Stimulated activated naive CD4-positive, alpha-beta T cell (primary cell): ENCODE measurements around the gene PTGR1.
"Not testable (repeated sequence)": the region's sequence is repeated elsewhere in the genome, so short reads cannot be mapped to it uniquely, and the experiment has no call there.

Experiments used
- DNase-seq, 6 experiments: peaks; one replicate each; lab custom pipeline; 2025; lab: John Stamatoyannopoulos, UW

PTGR1 gene

DNA sequence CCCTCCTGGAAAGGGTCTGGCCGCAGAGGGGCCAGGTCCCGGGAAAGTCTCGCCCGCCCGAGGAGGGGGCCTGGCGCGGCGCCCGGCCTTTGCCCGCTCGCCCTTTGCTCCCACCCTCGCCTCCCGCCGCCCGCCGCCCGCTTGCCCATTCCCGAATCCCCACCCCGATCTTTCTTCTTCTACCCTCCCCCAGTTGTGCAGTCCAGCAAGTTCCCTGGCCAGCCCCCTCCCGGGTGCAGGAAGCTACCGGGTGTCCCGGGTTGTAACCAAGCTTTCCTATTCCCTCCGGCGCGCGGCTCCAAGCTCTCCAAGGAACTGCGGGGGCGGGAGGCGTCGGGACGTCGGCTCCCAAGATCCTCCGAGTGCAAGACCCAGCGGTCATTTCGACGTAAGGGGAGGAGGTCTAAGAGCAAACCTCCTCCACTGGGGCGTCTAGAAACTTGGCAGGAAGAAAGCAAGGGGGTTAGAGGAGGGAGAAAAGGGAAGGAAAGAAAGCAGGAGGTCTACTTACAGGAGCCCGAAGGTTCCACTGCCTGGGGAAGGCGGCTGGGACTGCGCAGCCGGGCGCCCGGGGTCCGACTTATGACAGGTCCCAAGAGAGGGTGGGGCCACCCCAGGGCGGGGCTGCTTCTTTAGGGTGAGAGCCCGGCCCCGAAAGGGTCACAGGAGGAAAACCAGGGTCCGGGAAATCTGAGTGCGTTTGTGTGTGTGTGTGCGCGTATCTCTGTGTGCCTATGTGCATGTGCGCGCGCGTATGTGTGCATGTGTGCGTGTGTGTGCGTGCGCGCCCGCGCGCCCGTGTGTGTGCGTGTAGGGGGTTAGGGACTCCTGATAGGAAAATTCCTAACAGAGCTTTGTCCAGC, at the start of gene PTGR1:
TSS of gene PTGR1 (minus strand) at position 556 of the 863 bp plus-strand sequence. CDS start 2,225 bp downstream, outside the sequence.
- peak in 2 of 6 experiments; percentile 26 to 56 for DNase-seq

DNA sequence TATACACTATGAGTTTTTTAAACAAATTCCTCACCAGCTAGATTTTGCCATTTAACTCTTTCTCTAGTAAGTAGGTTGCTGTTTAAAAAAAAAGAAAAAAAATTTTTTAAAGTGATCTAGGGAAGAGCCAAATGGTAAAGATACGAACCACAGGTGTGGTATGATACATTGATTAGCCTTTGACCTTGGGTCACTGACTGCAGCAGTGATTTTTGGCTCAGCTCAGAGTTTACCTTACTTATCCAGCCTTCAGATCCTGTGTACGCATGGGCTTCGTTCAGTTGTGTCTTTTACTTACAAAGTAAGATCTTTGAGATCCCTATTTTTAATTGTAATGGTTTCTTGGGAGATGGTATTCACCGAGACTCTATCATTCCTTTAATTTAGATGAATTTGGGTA, 49.6 kb upstream of the PTGR1 start:
- no peak for DNase-seq

DNA sequence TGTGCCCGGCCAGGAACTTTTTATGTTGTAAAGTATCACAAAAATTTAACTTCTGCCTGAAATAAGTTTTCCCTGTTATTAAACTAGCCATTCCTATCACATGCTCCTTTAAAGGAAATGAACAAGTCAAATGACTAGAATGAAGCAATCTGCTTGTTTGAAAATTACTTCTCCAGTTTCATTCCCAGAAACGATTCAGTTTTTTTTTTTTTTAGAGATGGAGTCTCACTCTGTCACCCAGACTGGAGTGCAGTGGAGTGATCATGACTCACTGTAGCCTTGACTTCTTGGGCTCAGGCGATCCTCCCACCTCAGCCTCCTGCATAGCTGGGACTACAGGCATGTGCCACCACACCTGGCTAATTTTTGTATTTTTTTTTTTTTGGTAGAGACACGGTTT, 48.6 kb upstream of the PTGR1 start:
- DNase-seq, result no peak

DNA sequence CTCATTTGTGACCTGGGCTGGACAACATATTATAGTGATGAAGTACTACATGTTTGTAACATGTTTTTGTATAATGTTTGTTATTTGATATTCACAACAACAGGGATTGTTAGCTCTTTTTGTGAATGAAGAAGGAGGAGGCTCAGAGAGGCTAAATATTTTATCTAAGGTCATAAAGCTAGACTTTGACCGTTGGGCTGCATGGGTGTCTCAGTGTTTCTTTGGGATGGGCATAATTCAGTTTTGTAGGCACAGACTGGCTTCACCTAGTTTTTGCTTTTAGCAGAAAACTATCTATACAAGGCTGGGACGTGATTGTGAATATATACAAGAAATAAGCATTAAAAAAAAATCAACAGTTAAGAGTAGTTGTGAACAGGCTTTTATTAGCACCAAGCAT, 47.0 kb upstream of the PTGR1 start:
- no peak for DNase-seq

DNA sequence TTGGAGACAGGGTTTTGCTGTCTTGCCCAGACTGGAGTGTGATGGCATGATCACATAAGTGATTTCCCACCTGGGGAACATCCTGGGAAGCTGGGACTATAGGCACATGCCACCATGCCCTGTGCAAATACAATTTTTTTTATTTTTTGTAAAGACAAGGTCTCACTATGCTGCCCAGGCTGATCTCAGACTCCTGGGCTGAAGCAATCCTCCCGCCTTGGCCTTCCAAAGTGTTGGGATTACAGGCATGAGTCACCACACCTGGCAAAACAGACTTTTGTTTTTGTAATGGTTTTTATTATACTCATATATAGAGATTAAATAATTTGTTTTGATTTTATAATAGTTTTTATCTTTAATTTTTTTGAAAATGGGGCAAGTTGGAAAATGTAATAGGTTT, 46.4 kb upstream of the PTGR1 start:
- DNase-seq, result no peak

DNA sequence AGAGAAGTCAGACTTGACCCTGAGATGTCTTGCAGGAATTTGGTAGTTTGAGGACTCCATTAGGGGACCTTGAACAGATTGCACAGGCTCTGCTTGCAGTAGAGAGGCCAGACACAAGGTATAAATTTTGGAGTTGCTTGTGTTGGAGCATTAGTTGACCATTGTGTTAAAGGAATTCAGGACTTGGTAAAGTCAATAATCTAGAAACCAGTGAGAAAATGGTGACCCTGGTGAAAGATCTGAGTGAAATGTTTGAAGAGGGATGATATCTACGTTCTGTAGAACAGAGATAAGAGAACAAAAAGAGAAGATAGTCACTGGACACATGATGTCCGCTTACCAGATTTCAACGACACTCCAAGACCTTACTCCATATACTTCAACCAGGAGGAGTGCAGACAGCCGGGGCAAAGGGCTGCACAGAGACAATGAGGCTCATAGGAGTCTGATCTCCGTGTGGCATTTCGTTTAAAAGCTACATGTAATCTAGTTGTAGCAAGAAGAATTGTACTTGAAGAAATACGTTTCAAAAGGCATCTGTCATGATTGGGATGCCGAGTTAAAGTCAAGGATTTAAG, 44.8 kb upstream of the PTGR1 start:
- DNase-seq, result no peak

DNA sequence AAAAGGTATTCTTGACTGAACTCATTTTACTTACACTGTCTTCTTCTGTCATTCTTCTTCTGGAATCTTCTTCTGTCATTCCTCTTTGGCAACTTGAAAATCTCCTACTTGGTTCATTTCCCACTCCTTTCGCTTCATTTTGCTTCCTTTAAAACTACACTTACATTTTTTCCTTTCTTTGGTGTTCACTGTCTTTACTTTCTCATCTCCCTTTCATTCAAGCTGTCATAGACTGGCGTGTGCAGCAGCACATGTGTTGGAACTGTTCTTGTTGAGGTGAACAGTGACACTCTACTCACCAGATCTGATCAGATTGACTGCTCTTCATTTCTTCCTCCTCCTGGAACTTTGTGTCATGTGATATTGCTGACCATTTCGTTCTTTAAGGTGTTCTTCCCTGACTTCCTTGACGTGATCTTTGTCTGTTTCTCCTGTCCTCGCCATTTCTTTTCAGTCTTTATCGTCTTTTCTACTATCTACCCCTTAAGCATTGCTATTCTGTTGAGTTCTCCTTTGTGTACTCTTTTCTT, 38.0 kb upstream of the PTGR1 start:
- DNase-seq, result no peak

DNA sequence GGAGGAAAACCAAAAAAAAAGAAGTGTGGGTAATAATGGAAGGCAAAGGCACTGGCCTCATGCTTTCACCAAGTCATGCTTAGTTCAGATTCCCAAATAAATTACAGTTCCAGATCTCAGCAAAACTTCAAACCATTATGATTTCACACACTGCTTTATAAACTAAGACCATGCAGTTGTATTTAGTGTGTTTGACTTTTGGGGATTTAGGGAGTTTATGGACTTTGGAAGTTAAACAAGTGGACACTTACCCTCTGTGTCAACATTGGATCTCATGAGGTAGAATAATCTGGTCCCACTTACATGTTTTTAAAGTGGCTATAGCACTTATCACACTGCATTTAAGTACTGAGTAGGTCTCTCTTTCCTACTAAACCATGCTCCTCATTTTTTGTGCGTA, 35.4 kb upstream of the PTGR1 start:
- no peak for DNase-seq

DNA sequence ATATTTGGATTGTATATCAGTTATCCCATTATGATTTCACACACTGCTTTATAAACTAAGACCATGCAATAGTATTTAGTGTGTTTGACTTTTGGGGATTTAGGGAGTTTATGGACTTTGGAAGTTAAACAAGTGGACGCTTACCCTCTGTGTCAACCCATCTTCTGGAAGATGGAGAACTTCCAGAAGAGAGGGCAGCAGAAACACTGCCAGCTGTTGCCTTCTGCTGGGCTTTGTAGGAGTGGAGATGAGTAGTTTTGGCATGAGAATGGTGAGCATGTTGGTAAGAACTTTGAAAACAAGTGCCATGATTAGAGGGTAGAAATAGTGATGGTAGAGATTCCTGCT, 33.9 kb upstream of the PTGR1 start:
- DNase-seq, result no peak

DNA sequence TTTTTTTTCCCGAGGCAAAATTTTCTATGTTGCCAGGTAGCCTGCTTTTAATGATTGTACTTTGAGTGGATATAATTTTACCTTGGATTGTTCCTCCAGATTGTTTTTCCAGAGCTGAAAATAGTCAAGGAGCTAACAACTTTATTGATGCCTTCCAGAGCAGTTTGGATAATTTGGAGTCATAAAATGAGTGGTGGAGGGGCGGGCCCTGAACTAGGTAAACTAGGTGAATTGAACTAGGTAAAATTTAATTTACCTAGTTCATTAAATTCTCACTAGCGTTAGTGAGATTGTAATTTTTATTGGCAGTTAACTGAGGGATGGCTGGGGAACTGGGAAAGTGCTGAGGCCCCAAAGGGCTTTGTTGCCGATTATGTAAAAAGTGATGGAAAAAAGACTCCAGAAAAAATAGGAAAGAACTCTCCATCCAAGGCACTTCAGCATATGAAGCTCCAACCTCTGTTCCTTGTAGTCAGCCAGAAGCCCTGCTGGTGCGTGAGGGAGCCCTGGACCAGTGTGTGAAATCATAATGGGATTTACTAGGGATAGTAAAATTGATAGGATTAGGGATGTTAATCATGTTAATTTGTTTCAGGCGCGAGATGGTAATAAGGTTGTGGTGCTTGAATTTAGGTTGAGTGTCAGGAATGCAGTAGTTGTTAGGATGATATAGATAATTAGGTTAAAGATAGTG, 33.4 kb upstream of the PTGR1 start:
- no peak for DNase-seq

DNA sequence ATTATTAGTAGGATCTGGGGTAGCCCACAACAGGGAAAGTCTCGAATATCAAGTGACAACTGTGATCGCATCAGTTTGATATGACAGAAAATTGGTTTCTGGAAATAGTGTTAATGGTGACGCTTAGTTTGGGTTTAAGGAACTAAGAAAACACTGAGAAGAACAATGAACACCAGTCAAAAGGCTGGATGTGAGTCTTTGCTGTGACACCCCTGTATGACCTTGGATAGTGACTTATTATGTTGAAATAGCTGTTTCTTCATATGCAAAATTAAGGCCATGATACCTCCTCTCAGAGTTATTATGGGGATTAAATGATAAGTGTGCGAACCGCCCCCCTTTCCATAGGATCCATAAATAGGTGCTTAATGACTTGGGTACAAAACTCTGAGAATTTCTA, 32.6 kb upstream of the PTGR1 start:
- DNase-seq, result no peak

DNA sequence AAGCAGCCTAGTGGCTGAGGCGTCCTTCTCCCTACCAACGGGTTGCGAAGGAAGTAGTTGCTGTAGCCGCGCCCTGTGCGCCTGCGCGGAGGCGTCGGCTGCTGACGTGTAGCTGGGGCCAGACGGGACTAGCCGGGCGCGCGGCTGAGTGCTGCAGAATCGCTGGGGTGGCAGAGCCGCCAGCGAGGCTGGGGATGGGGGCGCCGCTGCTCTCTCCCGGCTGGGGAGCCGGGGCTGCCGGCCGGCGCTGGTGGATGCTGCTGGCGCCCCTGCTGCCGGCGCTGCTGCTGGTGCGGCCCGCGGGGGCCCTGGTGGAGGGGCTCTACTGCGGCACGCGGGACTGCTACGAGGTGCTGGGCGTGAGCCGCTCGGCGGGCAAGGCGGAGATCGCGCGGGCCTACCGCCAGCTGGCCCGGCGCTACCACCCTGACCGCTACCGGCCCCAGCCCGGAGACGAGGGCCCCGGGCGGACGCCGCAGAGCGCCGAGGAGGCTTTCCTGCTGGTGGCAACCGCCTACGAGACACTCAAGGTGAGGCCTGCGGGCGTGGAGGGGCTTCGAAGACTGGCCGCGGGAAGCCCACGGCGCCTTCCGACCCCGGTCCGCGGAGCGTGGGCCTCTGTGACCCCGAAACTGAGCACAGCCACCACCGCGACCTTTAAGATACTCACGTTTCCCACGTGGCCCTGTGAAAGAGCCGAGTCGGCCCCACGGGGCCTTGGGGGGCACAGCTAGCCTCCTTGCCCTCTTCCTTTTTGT, 31.9 kb upstream of the PTGR1 start, which contains the start of gene DNAJC25:
TSS of gene DNAJC25 (plus strand) at position 121 of the 758 bp plus-strand sequence. CDS start at position 195, 74 bp downstream.
- peak; percentile 89 to 97 (median 96) for DNase-seq

DNA sequence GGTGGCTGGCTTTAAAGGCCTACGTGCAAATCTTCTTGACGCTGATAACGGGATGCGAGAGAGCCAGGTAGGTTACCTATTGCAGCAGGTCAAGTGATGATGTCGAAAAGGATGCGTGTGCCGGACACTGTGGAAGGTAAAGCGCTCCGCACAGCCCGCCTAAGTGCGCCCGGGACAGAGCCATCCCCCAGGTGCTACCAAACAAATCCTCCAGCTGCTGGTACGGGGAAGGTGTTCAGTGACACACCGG, 31.4 kb upstream of the PTGR1 start:
- no peak for DNase-seq

DNA sequence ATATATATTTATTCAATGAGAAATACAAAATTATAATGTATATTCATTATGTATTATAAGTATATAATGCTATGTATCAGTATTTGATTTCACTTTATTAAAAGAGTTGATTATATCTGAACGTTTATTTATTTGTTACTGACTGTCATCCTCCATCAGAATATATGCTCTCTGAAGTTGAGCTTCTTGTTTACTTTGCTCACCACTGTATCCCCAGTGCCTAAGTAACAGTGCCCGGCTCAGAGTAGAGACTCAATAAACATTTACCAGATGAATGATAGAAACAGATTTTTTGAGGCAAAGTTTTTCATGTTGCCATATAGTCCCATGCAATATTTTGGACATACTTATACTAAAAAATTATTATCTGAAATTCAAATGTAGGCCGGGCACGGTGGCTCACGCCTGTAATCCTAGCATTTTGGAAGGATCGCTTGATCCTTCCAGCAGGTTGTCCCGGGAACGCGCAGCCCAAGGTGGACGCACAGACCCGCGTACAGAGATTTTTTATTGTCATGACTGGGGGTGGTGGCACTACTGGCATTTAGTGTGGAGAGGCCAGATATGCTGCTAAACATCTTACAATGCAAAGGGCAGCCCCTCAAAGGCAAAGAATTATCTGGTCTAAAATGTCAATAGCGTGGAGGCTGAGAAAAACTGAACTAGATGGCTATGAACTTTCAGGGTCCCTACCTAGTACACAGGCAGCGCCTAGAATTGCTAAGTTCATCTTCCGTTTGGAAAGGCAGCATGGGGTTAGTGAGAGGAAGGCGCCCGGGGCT, 30.9 kb upstream of the PTGR1 start:
- peak in 2 of 6 experiments; percentile 0 to 17 for DNase-seq

DNA sequence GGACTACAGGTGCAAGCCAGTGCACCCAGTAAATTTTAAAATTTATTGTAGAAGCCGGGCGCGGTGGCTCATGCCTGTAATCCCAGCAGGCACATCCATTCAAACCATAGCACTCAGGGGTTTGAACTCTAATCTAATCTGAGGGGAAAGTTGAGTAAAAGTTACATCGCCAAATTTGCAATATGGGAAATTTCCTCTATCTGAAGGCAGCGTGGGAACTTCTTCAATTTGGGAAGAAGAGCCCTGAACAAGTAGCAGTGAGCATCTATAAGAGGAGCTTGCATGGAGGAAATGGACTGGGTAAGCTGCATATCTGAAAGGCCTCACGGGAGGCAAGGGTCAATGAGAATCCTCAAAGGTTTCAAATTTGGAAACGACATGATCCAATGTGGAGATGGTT, 29.0 kb upstream of the PTGR1 start:
- no peak for DNase-seq

DNA sequence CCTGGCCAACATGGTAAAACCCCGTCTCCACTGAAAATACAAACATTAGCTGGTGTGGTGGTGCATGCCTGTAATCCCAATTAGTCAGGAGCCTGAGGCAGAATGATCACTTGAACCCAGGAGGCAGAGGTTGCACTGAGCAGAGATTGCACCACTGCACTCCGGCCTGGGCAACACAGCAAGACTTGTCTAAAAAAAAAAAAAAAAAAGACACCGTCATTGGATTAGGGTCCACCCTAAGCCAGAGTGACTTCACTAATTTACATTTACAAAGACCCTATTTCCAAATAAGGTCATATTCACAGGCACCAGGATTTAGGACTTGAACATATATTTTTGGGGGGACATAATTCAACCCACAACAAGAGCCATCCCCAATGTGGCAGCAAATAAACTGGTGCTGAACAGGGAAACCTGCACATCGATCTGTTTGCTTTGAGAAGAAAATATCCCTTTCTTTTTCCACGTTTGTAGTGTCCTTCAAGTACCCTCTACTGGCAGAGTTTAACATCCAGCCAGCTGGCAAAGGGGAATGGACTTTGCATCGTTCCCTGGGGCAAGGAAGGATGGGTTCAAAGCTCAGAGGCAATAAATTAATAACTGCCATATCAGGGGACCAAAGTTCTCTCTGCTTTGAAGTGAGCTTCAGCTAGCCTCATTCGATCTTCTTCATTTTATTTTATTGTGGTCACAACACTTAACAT, 28.0 kb upstream of the PTGR1 start:
- no peak for DNase-seq

DNA sequence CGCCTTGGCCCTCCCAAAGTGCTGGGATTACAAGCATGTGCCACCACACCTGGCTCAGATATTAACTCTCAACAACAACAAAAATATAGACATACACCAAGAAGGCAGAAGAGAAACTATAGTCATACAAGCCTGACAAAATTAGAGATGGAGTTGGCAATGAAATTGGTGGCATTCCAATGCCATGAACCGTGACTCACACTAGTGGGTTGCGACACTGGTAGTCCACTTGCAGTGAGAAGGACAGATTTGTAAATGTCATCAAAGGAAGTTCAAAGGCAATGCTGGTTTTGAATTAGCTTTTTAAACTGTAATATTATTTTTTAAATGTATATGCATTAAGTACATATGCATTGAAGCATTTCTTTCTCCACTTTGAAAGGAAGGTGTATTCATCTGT, 23.2 kb upstream of the PTGR1 start:
- DNase-seq, result no peak

DNA sequence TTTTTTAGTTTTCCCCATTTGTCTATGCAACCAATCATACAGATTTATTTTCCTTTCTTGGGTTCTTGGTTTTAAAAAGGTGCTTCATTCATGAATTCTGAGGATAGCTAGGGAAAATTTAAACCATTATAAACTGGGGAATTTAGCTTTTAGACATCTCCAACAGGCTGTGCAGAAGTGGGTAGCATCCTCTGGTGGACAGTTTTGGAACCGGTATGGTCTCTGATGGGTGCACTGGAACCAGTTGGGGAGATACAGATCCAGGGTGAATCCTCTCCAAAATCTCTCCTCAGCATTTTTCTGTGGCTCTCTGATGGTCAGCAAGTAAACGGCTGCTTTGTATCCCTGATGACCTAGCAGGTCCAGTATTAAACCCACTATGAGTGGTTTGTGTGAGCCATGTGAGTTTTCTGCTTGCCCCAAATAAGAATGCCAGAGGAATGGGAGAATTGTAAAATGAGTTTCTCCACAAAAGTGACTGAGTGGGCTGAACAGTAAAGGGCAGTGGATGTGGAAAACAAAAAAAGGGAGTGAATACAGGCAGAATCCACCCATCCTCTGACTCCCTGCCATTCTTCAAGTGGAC, 22.5 kb upstream of the PTGR1 start:
- DNase-seq, result peak in 2 of 6 experiments; percentile 4 to 32

DNA sequence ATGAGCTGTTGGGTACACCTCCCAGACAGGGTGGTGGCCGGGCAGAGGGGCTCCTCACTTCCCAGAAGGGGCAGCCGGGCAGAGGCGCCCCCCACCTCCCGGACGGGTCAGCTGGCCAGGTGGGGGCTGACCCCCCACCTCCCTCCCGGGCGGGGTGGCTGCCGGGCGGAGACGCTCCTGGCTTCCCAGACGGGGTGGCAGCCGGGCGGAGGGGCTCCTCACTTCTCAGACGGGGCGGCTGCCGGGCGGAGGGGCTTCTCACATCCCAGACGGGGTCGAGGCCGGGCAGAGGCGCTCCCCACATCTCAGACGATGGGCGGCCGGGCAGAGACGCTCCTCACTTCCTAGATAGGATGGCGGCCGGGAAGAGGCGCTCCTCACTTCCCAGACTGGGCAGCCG, 17.9 kb upstream of the PTGR1 start:
- DNase-seq, result not testable (repeated sequence)

DNA sequence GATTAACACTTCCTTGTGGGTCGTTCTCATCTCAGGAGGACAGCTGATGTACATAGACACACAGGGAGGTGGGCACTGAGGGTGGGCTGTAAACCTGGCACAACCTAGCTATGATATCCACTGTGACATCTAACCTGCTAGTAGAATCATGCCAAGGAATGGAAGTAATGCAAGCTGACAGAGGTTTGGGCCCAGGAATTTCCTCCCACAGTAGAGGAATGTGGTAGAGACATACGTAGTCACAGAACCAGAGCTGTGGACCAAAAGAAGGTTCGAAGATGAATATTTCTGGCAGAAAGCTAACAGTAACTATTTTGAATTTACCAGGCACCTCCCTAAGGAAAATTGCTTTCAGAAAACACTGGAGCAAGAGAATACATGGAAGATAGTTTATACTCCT, 16.5 kb upstream of the PTGR1 start:
- no peak for DNase-seq
